ENCODE results near the gene TSKS.

- no peak for TF ChIP-seq CTCF (IDR thresholded peaks at IDR 0.05)
- TF ChIP-seq POLR2AphosphoS5 (IDR thresholded peaks at IDR 0.05; ENCODE audit: insufficient read depth in 1 of 2, low read depth in 1 of 2) = no peak
- TF ChIP-seq POLR2A (IDR thresholded peaks at IDR 0.05) = no peak
Measured at GRCh38 chr19:49792829-49793560, 29.9 kb upstream of the TSKS start.

All from vagina (tissue), 2 donors.